ENCODE data around the gene S100A4. TPM values are rescaled to one million over a fixed set of nuclear protein-coding genes. Genes with fewer than 3 reads are reported as not detected.

Gene S100A4
- total RNA-seq, 1 experiment from 2014 or later = 384 TPM

DNA sequence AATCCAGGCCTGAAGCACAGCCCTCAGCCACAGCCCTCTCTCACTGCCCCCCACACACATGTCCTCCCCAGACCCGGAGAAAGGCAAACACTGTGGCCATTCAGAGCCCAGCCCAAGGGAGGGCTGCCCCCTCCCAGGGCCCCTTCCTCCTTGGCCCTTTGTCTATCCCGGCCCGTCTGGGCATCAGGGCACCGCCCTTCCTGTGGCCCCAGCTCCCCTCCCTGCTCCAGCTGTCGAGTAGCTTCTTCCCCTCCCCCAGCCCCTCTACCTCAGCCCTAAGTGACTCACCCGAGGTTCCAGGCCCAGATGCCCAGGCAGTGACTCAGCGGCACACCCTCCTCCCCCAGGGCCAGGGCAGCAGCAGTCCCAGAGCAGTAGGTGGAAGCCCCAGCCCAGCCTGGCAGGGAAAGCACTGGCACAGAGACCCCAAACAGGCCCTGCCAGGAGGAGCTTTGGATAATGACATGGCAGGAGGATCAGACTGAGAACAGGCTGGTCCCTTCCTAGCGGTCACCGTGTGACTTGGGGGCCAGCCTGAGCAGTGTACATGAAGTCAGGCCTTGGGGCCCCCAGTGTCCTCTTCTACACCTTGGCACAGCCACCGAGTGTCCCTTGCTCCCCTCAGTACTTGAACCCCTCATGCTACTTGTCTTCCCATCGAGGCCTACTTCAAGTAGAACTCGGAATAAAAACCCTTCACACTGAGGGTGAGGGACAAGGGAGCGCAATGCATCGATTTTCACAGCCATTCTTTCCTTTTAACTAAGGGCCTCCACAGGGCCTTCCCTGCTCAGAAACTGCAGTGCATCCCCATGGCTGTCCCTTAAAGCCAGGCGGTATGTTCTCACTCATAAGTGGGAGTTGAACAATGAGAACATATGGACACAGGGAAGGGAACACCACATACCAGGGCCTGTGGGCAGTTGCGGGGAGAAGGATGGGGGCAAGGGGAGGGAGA, 21.1 kb upstream of the S100A4 start:
- no peaks in the 10 kb centered on the region for H3K9me3 ChIP-seq (ENCODE audit: control insufficient read depth in 1 of 2, insufficient read depth in 1 of 2, low read depth in 1 of 2, low read length in 2 of 2)
- H4K20me1 ChIP-seq (ENCODE audit: insufficient read depth) = no peaks in the 10 kb centered on the region
- no peaks in the 10 kb centered on the region for H3K9me2 ChIP-seq (ENCODE audit: insufficient read depth)
- peak overlapping the region; percentile 80 for H3K9ac ChIP-seq (ENCODE audit: low read length)
- H3K36me3 ChIP-seq (ENCODE audit: control insufficient read depth in 1 of 2, insufficient read depth in 2 of 2, low read length in 2 of 2) = no peaks in the 10 kb centered on the region
- ChIA-PET RAD21 (ENCODE audit: low non-redundant PET in 1 of 2, low total read pairs in 2 of 2, uncharacterized antibody in 2 of 2, unreplicated experiment in 2 of 2) (interaction anchor here (0.9 to 1.7 kb wide), 7 partner anchors 21 to 56 kb away, joined by 3 to 7 read pairs (median 4); partner anchors contain the start of genes S100A6 (in 2 of the 2) and S100A4 (in 1 of the 2)), POLR2A (interaction anchor here (0.5 to 4.6 kb wide), 28 partner anchors 9 to 461 kb away, joined by 3 to 114 read pairs (median 4); partner anchors contain the start of genes CHTOP, S100A13, S100A14 and S100A16), CTCF (interaction anchor here (0.7 to 1.9 kb wide), 9 partner anchors 27 to 213 kb away, joined by 3 to 12 read pairs (median 5); partner anchors contain the start of genes S100A13, S100A5 and S100A6)
- ATAC-seq (peak; percentile 79), DNase-seq (ENCODE audit: low read depth, low spot score) (peak; percentile 96)
- H3K27ac ChIP-seq (ENCODE audit: low read depth, low read length) = peak overlapping the region; percentile 100
- H3K4me1 ChIP-seq (ENCODE audit: control insufficient read depth in 1 of 2, insufficient read depth in 2 of 2, low read length in 2 of 2) = peaks cover 62 to 81% of the 10 kb centered on the region in 2 experiments
- TSS peak; percentile 93 for BruUV-seq (replicated peaks)
- peak overlapping the region; percentile 23 to 41 for H3K4me3 ChIP-seq (replicated peaks in 1 of 2; ENCODE audit: low read depth in 1 of 2, low read length in 2 of 2)
- H3K4me2 ChIP-seq (ENCODE audit: low read length) = peak overlapping the region; percentile 77
- H2AFZ ChIP-seq (ENCODE audit: low read depth, low read length, poor library complexity, severe bottlenecking) = no peak overlapping the region
- intact Hi-C loops (cut with micrococcal nuclease) = loop anchor here (1.0 kb wide), 2 partner anchors 17 to 30 kb away; partner anchors contain the start of gene S100A3
- TF ChIP-seq TCF7L2 (IDR thresholded peaks at IDR 0.05; ENCODE audit: borderline replicate concordance, extremely low read depth, insufficient read depth, insufficient read length) (peak; percentile 95), YY1 (IDR thresholded peaks at IDR 0.05; ENCODE audit: extremely low read depth, insufficient replicate concordance, low read depth, low read length) (peak; percentile 81), ZFX (IDR thresholded peaks at IDR 0.05) (peak; percentile 65; the same call in 1 of the 2 replicates), POLR2A (IDR thresholded peaks at IDR 0.05; ENCODE audit: borderline replicate concordance, extremely low read depth, insufficient read depth, insufficient read length) (peak; percentile 48), CBX3 (IDR thresholded peaks at IDR 0.05; ENCODE audit: low read depth) (no peak), CEBPB (IDR thresholded peaks at IDR 0.05; ENCODE audit: low read depth) (no peak), POLR2AphosphoS5 (IDR thresholded peaks at IDR 0.05; ENCODE audit: low read depth, low read length) (peak; percentile 83), JUND (IDR thresholded peaks at IDR 0.05) (no peak)
- TF ChIP-seq, protein P1, sequence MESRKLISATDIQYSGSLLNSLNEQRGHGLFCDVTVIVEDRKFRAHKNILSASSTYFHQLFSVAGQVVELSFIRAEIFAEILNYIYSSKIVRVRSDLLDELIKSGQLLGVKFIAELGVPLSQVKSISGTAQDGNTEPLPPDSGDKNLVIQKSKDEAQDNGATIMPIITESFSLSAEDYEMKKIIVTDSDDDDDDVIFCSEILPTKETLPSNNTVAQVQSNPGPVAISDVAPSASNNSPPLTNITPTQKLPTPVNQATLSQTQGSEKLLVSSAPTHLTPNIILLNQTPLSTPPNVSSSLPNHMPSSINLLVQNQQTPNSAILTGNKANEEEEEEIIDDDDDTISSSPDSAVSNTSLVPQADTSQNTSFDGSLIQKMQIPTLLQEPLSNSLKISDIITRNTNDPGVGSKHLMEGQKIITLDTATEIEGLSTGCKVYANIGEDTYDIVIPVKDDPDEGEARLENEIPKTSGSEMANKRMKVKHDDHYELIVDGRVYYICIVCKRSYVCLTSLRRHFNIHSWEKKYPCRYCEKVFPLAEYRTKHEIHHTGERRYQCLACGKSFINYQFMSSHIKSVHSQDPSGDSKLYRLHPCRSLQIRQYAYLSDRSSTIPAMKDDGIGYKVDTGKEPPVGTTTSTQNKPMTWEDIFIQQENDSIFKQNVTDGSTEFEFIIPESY (IDR thresholded peaks at IDR 0.05; ENCODE audit: extremely low read depth, insufficient replicate concordance, low read length) = peak; percentile 83
- H3K27me3 ChIP-seq (ENCODE audit: insufficient read depth, low read length) = no peaks in the 10 kb centered on the region
- no peaks in the 10 kb centered on the region for H3K79me2 ChIP-seq (ENCODE audit: insufficient read depth, low read length)
